RWPE1 (cell line): ENCODE results near the gene SMIM7.
"Not testable (repeated sequence)": the region's sequence is repeated elsewhere in the genome, so short reads cannot be mapped to it uniquely, and the experiment has no call there.

Source experiments
- CTCF ChIA-PET: fragments of 350-600 bp; sonication (Branson Sonifier 250); formaldehyde crosslinking; extraction: SDS; loops from one replicate; lab custom pipeline; 2021; lab: Yijun Ruan, JAX
- POLR2A ChIA-PET: fragments of 400-600 bp; formaldehyde crosslinking; extraction: SDS; loops from one replicate; lab custom pipeline; 2020; ENCODE audit warnings: antibody characterized with exemption; ENCODE audit not compliant: low non-redundant PET; lab: Yijun Ruan, JAX
- DNase-seq: peaks from one replicate; pipeline ENCODE4 v3.0.0; 2012; ENCODE audit warnings: low spot score
- H3K27ac ChIP-seq: fragments of 450-650 bp; 2 replicates; pipeline ENCODE4 v1.5.1; 2017
- CTCF ChIP-seq: fragments of 450-650 bp; conservative IDR thresholded peaks from 2 replicates; pipeline ENCODE4 v1.5.1; 2017; ENCODE audit warnings: low read depth, mild to moderate bottlenecking

Gene SMIM7

GRCh38 chr19:16682539-16682938 is 22.6 kb upstream of the SMIM7 start:
- POLR2A ChIA-PET: no interaction called here
- no peak overlapping the region for H3K27ac ChIP-seq
- DNase-seq: no peak
- CTCF ChIA-PET: no interaction called here
- TF ChIP-seq CTCF: no peak

GRCh38 chr19:16679811-16680210 is 19.9 kb upstream of the SMIM7 start:
- no peak overlapping the region for H3K27ac ChIP-seq
- DNase-seq: no peak
- POLR2A ChIA-PET: no interaction called here
- CTCF ChIA-PET: interaction anchor here (0.6 kb wide), 2 partner anchors 152 to 1675 kb away, joined by 3 to 5 read pairs; no protein-coding TSS in a partner anchor
- no peak for TF ChIP-seq CTCF

GRCh38 chr19:16678498-16678897 is 18.6 kb upstream of the SMIM7 start:
- POLR2A ChIA-PET: interaction anchor here (0.6 to 0.7 kb wide), 3 partner anchors 25 to 741 kb away, joined by 3 to 4 read pairs (median 3); no protein-coding TSS in a partner anchor
- H3K27ac ChIP-seq: no peak overlapping the region
- no peak for TF ChIP-seq CTCF
- CTCF ChIA-PET: interaction anchor here (0.5 to 1.1 kb wide), 4 partner anchors 9 to 97 kb away, joined by 3 to 9 read pairs (median 8); no protein-coding TSS in a partner anchor
- no peak for DNase-seq

- ChIA-PET CTCF (interaction anchor here (0.7 kb wide), 1 partner anchor 17 kb away, joined by 3 read pairs; the partner anchor contains the start of gene SMIM7), POLR2A (no interaction called here)
- no peak overlapping the region for H3K27ac ChIP-seq
- DNase-seq: no peak
- no peak for TF ChIP-seq CTCF
Observed at GRCh38 chr19:16677055-16677454, 17.1 kb upstream of the SMIM7 start.

DNA sequence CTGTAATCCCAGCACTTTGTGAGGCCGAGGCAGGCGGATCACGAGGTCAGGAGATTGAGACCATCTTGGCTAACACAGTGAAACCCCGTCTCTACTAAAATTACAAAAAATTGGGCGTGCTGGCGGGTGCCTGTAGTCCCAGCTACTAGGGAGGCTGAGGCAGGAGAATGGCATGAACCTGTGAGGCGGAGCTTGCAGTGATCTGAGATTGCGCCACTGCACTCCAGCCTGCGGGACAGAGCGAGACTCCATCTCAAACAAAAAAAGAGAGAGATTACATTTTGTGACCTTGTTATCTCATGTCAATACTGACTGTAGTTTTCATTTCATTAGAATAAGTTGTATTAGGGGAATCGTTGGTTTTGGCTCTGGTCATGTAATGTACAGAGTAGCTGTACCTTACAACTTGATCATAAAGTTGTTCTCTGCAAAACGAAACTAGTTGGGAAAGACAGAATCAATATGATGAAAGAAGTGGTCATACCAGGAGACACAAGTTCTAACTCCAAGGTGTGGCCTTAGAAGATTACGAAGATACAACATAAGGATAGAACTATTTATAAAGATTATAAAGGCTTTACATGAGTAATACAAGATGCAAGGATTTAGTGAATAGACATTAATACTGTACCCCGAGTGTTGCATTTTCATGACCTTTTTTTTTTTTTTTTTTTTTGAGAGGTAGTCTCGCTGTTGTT is 16.3 kb upstream of the SMIM7 start:
- TF ChIP-seq CTCF: no peak
- DNase-seq: no peak
- ChIA-PET CTCF (no interaction called here), POLR2A (no interaction called here)
- no peak overlapping the region for H3K27ac ChIP-seq

DNA sequence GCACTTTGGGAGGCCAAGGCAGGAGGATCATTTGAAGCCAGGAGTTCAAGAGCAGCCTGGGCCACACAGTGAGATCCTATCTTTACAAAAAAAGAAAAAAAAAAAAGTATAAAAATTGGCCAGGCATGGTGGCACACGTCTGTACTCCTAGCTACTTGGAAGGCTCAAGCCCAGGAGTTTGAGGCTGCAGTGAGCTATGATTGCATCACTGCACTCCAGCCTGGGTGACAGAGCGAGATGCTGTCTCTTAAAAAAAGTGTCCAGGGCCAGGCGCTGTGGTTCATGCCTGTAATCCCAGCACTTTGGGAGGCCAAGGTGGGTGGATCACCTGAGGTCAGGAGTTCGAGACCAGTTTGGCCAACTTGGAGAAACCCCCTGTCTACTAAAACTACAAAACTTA is 13.9 kb upstream of the SMIM7 start:
- ChIA-PET POLR2A (interaction anchor here (0.6 to 0.7 kb wide), 2 partner anchors 12 to 569 kb away, joined by 3 to 8 read pairs; no protein-coding TSS in a partner anchor), CTCF (interaction anchor here (0.6 to 0.7 kb wide), 3 partner anchors 15 to 427 kb away, joined by 4 to 5 read pairs (median 5); no protein-coding TSS in a partner anchor)
- DNase-seq, H3K27ac ChIP-seq: not testable (repeated sequence)

GRCh38 chr19:16673231-16673630 is 13.3 kb upstream of the SMIM7 start:
- ChIA-PET POLR2A (interaction anchor here (1.2 kb wide), 1 partner anchor 13 kb away, joined by 6 read pairs; the partner anchor contains the start of gene SMIM7), CTCF (interaction anchor here (0.6 kb wide), 2 partner anchors 42 to 699 kb away, joined by 3 to 5 read pairs; no protein-coding TSS in a partner anchor)
- no peak for DNase-seq
- no peak overlapping the region for H3K27ac ChIP-seq
- TF ChIP-seq CTCF: no peak
